ENCODE data around the gene NBEAL2.

NBEAL2 gene

GRCh38 chr3:46987743-46988401 is 8.4 kb downstream of the NBEAL2 start:
- TF ChIP-seq CTCF (IDR thresholded peaks at IDR 0.05; ENCODE audit: low read depth, low read length): no peak
- H3K4me3 ChIP-seq (ENCODE audit: low read depth, low read length): no peak overlapping the region

- no peak for TF ChIP-seq CTCF (IDR thresholded peaks at IDR 0.05; ENCODE audit: low read depth, low read length)
- no peak overlapping the region for H3K4me3 ChIP-seq (ENCODE audit: low read depth, low read length)
Observed at GRCh38 chr3:46988616-46989015, 9.2 kb downstream of the NBEAL2 start.

GRCh38 chr3:46989146-46989810 is 9.8 kb downstream of the NBEAL2 start:
- no peak overlapping the region for H3K4me3 ChIP-seq (ENCODE audit: low read depth, low read length)
- no peak for TF ChIP-seq CTCF (IDR thresholded peaks at IDR 0.05; ENCODE audit: low read depth, low read length)

GRCh38 chr3:46990573-46991374 is 11.3 kb downstream of the NBEAL2 start:
- no peak overlapping the region for H3K4me3 ChIP-seq (ENCODE audit: low read depth, low read length)
- no peak for TF ChIP-seq CTCF (IDR thresholded peaks at IDR 0.05; ENCODE audit: low read depth, low read length)

- no peak for TF ChIP-seq CTCF (IDR thresholded peaks at IDR 0.05; ENCODE audit: low read depth, low read length)
- H3K4me3 ChIP-seq (ENCODE audit: low read depth, low read length): no peak overlapping the region
Observed at GRCh38 chr3:46991406-46992165, 12.1 kb downstream of the NBEAL2 start.

- H3K4me3 ChIP-seq (ENCODE audit: low read depth, low read length): no peak overlapping the region
- no peak for TF ChIP-seq CTCF (IDR thresholded peaks at IDR 0.05; ENCODE audit: low read depth, low read length)
Observed at GRCh38 chr3:46992231-46992630, 12.8 kb downstream of the NBEAL2 start.

Measured in WI38 (cell line).